HG03354 (cell line): Measurements from ENCODE around the gene DAAM1.

Source experiments
- ATAC-seq: cut with Tn5 transposase; IDR thresholded peaks from one replicate; pipeline ENCODE4 v1.9.1; 2021; ENCODE audit warnings: mild to moderate bottlenecking; ENCODE audit not compliant: unreplicated experiment, poor library complexity, severe bottlenecking

Gene DAAM1

GRCh38 chr14:59347511-59347900, 159.0 kb downstream of the DAAM1 start:
- ATAC-seq, result no peak

GRCh38 chr14:59347915-59348314, 159.4 kb downstream of the DAAM1 start:
- no peak for ATAC-seq

DNA sequence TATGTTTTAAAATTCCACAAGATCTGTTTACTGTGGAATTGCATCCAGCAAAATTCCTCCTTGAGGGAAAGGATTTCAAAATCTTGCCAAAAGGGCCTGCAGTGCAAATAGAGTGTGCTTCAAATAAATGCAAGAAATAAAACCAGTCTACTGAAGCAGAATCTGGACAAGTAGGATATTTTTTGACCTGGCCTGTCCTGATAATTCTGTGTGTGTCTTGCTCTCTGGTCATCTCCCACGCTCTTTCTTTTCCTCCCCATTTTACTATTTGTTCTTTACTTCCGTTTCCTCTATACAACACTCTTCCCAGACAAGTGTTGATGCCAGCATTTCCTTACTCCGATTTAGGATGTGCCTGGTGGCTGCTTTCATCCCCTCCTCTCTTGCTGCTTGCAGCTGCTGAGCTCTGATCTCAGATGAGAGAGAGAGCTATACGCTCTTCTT, 160.8 kb downstream of the DAAM1 start:
- no peak for ATAC-seq

GRCh38 chr14:59352961-59353360, 164.5 kb downstream of the DAAM1 start:
- ATAC-seq, result no peak

DNA sequence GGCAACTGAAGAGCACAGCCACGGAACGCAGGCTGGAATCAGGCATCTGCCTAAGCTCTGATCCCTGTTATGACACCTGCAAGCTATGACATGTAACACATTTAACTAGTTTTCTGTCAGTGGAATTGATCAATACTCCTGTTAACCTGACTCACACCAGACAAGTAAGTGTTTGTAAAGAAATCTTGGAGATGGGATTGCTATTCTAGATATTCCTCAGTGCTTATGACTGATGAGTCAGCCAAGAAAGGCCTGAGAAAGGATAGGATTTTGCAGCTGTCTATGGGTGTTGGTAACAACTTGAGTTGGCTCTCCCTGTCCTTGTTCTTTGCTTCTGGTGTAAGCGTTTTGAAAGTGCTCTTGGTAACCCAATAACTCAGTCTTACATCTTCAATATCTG, 166.2 kb downstream of the DAAM1 start:
- ATAC-seq, result no peak

- ATAC-seq, result no peak
Measured at GRCh38 chr14:59355091-59355490, 166.6 kb downstream of the DAAM1 start.

- peak; percentile 53 for ATAC-seq
Measured at GRCh38 chr14:59356312-59356711, 167.8 kb downstream of the DAAM1 start.

DNA sequence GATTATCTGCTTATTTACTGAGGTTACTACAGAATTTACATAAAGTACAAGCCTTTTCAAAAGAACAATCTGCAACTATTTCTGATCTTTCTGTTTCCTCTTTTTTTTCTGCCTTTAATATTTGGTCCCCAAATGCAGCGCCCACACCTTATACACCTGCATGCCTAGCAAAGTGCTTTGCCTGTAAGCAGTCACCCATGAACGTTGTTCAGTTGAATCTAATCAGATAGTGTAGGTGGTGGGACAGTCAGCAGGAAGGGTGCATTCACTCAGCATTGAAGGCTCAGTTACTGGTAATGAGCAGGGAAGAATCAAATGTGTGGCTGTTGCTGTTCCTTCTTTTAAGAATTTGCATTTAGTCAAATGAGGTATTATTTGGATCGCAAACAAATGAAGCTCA, 168.3 kb downstream of the DAAM1 start:
- peak; percentile 62 for ATAC-seq

DNA sequence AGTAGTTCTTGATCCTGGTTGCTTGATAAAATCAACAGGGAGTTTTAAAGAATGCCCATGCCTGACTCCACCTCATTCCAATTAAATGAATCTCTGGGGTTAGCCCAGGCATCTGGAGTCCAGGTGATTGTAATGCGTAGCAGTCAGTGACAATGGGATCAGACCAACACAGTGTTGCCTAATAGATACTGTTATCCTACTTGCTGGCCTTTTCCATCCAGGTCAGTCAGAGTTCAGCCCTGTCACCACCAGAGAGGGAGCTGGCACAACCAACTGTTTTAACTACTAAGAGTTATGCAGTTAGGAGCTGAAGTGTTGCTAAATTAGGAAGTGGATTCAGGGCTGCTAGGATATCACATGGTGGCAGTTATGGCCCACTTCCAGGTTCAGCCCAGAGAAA, 169.6 kb downstream of the DAAM1 start:
- no peak for ATAC-seq

- no peak for ATAC-seq
Measured at GRCh38 chr14:59358784-59359183, 170.3 kb downstream of the DAAM1 start.

GRCh38 chr14:59359431-59360124, 171.1 kb downstream of the DAAM1 start:
- no peak for ATAC-seq

- no peak for ATAC-seq
Measured at GRCh38 chr14:59360233-59360632, 171.8 kb downstream of the DAAM1 start.

- ATAC-seq, result no peak
Measured at GRCh38 chr14:59360923-59361794, 172.7 kb downstream of the DAAM1 start.

- ATAC-seq, result no peak
Measured at GRCh38 chr14:59362513-59362912, 174.0 kb downstream of the DAAM1 start.

DNA sequence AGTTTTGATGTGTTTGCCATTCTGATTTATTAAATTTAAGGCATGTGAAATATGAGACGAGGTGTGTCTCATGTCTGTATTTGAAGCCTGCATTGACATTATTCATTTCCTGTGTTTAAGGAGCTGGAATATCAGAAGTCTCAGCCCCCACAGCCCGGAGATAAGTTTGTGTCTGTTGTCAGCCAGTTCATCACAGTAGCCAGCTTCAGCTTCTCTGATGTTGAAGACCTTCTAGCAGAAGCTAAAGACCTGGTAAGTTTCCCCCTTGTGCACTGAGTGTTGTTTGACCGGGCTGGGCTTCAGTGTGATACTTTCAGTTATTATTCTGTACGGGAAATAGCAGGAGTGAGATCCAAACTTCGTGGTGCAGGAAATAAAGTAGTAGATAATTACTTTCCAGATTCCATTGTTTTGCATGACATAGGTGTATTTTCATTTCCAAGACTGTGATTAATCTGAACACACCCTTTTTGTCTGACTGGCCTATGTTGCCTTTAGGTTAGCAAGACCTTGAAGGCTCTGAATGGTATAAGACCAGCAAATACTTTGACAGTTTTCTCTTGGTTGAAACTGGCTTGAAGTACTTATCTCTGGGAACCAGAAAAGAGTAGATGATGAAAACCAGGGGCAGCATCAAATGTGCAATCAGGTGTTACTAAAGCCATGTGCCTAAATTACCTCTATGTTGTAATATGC, 175.2 kb downstream of the DAAM1 start:
- ATAC-seq, result no peak

GRCh38 chr14:59370158-59370742, 181.8 kb downstream of the DAAM1 start:
- ATAC-seq, result no peak

DNA sequence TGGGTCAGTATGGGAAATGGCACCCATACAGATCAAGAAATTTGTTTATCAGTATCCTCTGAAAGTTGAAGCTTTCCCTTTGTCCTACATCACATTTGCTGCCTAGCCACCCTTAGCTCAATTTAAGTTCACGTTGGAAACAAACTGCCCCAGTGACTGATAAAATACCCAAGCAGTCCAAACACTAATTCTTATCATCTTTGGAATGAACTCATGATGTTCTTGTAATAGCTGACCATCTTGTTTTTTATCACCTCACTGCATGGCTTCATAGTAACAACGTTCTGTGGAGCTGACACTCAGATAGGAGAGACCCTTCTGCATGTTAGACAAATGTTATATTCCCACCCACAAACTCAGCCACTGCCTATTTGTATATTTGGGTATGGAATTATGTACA, 183.3 kb downstream of the DAAM1 start:
- no peak for ATAC-seq

DNA sequence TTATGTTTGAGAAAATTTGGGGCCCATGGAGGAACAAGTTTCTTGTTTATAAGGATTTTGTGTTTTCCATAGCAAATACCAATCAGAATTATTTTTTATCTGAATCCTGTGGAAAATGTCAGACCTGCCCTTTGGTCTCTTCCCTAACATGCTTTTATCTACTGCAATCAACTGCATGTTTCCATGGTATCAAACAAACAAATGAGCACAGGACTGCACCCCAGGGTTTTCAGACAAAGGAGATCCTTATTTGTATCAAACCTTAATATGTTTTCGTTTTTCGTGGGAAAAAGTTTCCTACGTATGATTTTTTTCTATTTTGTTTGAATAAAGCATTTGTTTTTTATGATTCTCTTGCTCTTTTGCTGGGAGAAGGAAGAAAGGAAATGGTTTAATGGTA, 185.6 kb downstream of the DAAM1 start:
- ATAC-seq, result no peak

DNA sequence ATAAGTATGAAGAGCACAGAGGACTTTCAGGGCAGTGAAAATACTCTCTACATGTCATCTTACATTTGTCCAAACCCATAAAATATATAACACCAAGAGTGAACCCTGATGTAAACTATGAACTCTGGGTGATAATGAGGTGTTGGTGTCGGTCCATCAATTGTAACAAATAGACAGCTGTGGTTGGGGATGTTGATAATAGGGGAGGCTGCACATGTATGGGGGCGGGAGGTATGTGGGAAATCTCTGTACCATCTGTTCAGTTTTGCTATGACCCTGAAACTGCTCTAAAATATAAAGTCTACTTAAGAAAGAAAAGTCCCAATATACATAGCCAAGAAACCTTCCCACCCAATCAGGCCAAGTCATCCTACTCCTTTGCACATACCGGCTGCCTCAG, 188.2 kb downstream of the DAAM1 start:
- ATAC-seq, result no peak

DNA sequence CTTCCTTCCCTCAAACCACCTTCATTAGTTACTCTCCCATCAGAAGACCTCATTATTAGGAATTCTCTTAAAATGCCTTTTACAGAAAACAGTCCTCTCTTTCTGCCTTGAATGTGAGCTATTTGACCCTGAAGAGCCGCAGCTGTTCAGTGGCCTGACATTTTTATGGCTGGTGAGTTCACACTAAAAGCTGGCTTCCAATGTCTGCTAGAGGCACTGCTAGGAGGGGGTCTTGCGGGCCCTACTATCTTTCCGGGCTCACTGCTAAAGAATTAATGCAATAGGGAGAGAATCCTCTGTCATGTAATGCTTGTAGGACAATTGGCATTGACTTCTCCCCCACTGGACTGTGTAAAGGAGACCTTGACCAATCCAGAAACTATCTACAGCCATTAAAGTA, 189.0 kb downstream of the DAAM1 start:
- no peak for ATAC-seq
